CD8-positive, alpha-beta memory T cell (primary cell): ENCODE measurements around the gene TIAL1. TPM values are rescaled to one million over a fixed set of nuclear protein-coding genes. Genes with fewer than 3 reads are reported as not detected.
"Not testable (repeated sequence)": the region's sequence is repeated elsewhere in the genome, so short reads cannot be mapped to it uniquely, and the experiment has no call there.

ENCODE experiments used
- CTCF ChIA-PET: fragments of 350-600 bp; sonication (Branson Sonifier 250); formaldehyde crosslinking; loops from one replicate; lab custom pipeline; 2021; ENCODE audit warnings: antibody characterized with exemption; lab: Charles Lee
- POLR2A ChIA-PET: fragments of 350-600 bp; sonication (Branson Sonifier 250); formaldehyde crosslinking; loops from one replicate; lab custom pipeline; 2021; ENCODE audit warnings: antibody characterized with exemption; lab: Charles Lee
- DNase-seq, 5 donors: peaks; one replicate each; pipeline versions ENCODE4 v3.0.0 to v3.0.0-alpha.2; 2020 to 2022; ENCODE audit warnings: mixed read lengths in 1 of 5
- H3K27ac ChIP-seq: one replicate; pipeline ENCODE4 v1.7.0; 2013; ENCODE audit warnings: low read depth, mild to moderate bottlenecking, low read length, moderate library complexity
- H3K27me3 ChIP-seq: 2 replicates; pipeline ENCODE4 v1.7.0; 2013; ENCODE audit warnings: low read length, mild to moderate bottlenecking; ENCODE audit not compliant: insufficient read depth, poor library complexity, severe bottlenecking
- H3K36me3 ChIP-seq: 2 replicates; pipeline ENCODE4 v1.7.0; 2013; ENCODE audit warnings: mild to moderate bottlenecking, low read length, moderate library complexity; ENCODE audit not compliant: insufficient read depth
- H3K4me1 ChIP-seq: 2 replicates; pipeline ENCODE4 v1.7.0; 2013; ENCODE audit warnings: mild to moderate bottlenecking, low read length, moderate library complexity; ENCODE audit not compliant: insufficient read depth
- H3K4me3 ChIP-seq: 2 replicates; pipeline ENCODE4 v1.7.0; 2013; ENCODE audit warnings: mild to moderate bottlenecking, low read length
- H3K9me3 ChIP-seq: 2 replicates; pipeline ENCODE4 v1.7.0; 2013; ENCODE audit warnings: mild to moderate bottlenecking, low read length
- H3K27ac Mint-ChIP-seq, 8 donors: one replicate each; pipeline ENCODE4 v1.8.0; 2020 to 2021; ENCODE audit warnings: mixed read lengths in 8 of 8, mild to moderate bottlenecking in 6 of 8, inconsistent platforms in 3 of 8, moderate library complexity in 3 of 8
- H3K27me3 Mint-ChIP-seq, 2 donors: one replicate each; pipeline ENCODE4 v1.8.0; 2020 to 2021; ENCODE audit warnings: mixed read lengths in 2 of 2, mild to moderate bottlenecking in 1 of 2, moderate library complexity in 1 of 2
- H3K36me3 Mint-ChIP-seq, 3 donors: one replicate each; pipeline ENCODE4 v1.8.0; 2020 to 2021; ENCODE audit warnings: mixed read lengths in 3 of 3, inconsistent platforms in 1 of 3, mild to moderate bottlenecking in 1 of 3
- H3K4me1 Mint-ChIP-seq, 3 donors: one replicate each; pipeline ENCODE4 v1.8.0; 2020 to 2021; ENCODE audit warnings: mixed read lengths in 3 of 3, inconsistent platforms in 1 of 3, mild to moderate bottlenecking in 1 of 3
- H3K4me3 Mint-ChIP-seq, 7 donors: one replicate each; pipeline ENCODE4 v1.8.0; 2020 to 2021; ENCODE audit warnings: mixed read lengths in 7 of 7, mild to moderate bottlenecking in 6 of 7, moderate library complexity in 4 of 7, inconsistent platforms in 2 of 7
- H3K9me3 Mint-ChIP-seq, 5 donors: one replicate each; pipeline ENCODE4 v1.8.0; 2020 to 2022; ENCODE audit warnings: mixed read lengths in 5 of 5, mild to moderate bottlenecking in 3 of 5, moderate library complexity in 2 of 5, inconsistent platforms in 1 of 5
- polyA plus RNA-seq: library from polyadenylated mRNA; unstranded; fragments of 300-500 nt; fragmentation: Illumina TruSeq; gene quantifications from one replicate; pipeline ENCODE4 v1.2.3, GENCODE V29; 2021
- total RNA-seq, 2 experiments: library from RNA; stranded (reverse); gene quantifications; one replicate each; pipeline ENCODE4 v1.2.3, GENCODE V29; 2021

The TIAL1 gene
- total and polyA plus RNA-seq, 3 experiments from 2014 or later: 15.0 to 207 (median 201) TPM

DNA sequence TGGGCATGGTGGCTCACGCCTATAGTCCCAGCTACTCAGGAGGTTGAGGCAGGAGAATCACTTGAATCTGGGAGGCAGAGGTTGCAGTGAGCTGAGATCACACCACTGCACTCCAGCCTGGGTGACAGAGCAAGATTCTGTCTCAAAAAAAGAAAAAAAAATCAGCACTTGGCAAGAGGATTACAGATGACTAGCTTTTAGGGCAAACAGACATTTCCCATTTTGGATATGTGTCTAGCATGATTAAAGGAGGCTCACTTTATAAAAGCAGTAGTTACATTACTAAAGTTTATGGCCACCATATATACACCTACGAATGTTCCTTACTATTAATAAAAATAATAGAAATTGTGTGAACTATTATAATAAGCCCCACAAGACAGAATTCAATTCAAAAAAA is 40.7 kb downstream of the TIAL1 start:
- DNase-seq, H3K27ac Mint-ChIP-seq, H3K9me3 Mint-ChIP-seq, H3K4me3 ChIP-seq, H3K27me3 ChIP-seq, POLR2A ChIA-PET, H3K36me3 ChIP-seq, H3K27ac ChIP-seq, H3K27me3 Mint-ChIP-seq, H3K4me1 ChIP-seq, H3K4me1 Mint-ChIP-seq, H3K9me3 ChIP-seq, H3K4me3 Mint-ChIP-seq, H3K36me3 Mint-ChIP-seq, CTCF ChIA-PET: not testable (repeated sequence)

- Histone ChIP-seq H3K27me3 (no peaks in the 10 kb centered on the region), H3K9me3 (no peaks in the 10 kb centered on the region), H3K36me3 (no peaks in the 10 kb centered on the region), H3K27ac (no peak overlapping the region), H3K4me3 (no peak overlapping the region), H3K4me1 (no peaks in the 10 kb centered on the region)
- no peaks in the 10 kb centered on the region for H3K36me3 Mint-ChIP-seq
- POLR2A ChIA-PET: no interaction called here
- no peaks in the 10 kb centered on the region for H3K27me3 Mint-ChIP-seq
- no peaks in the 10 kb centered on the region for H3K9me3 Mint-ChIP-seq
- no peak for DNase-seq
- no peak overlapping the region for H3K4me3 Mint-ChIP-seq
- CTCF ChIA-PET: interaction anchor here (1.1 kb wide), 1 partner anchor 18 kb away, joined by 3 read pairs; no protein-coding TSS in a partner anchor
- no peaks in the 10 kb centered on the region for H3K4me1 Mint-ChIP-seq
- H3K27ac Mint-ChIP-seq: no peak overlapping the region
Measured at GRCh38 chr10:119555178-119555784, 41.5 kb downstream of the TIAL1 start.

DNA sequence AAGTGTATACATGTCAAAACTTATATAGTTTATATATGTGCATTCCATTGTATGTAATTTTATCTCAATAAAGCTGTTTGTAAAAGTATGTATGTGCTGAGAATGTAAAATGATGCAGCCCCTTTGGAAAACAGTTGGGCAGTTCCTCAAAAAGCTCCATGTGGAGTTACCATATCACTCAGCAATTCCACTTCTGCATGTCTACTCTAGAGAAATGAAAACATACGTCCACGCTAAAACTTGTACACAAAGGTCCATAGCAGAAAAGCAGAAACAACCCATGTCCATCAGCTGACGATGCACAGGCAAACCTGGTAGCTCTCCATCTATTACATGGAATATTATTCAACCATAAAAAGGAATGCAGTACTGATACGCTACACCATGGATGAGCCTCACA is 45.9 kb downstream of the TIAL1 start:
- Mint-ChIP-seq H3K4me1 (no peaks in the 10 kb centered on the region), H3K4me3 (no peak overlapping the region), H3K27me3 (peaks cover 0 to 16% of the 10 kb centered on the region in 2 donors), H3K36me3 (no peaks in the 10 kb centered on the region), H3K9me3 (no peaks in the 10 kb centered on the region), H3K27ac (no peak overlapping the region)
- no peak overlapping the region for H3K4me3 ChIP-seq
- no peaks in the 10 kb centered on the region for H3K36me3 ChIP-seq
- no peak for DNase-seq
- no peaks in the 10 kb centered on the region for H3K27me3 ChIP-seq
- H3K27ac ChIP-seq: no peak overlapping the region
- no peaks in the 10 kb centered on the region for H3K4me1 ChIP-seq
- CTCF ChIA-PET: interaction anchor here (0.6 kb wide), 1 partner anchor 983 kb away, joined by 3 read pairs; no protein-coding TSS in a partner anchor
- POLR2A ChIA-PET: no interaction called here
- H3K9me3 ChIP-seq: no peaks in the 10 kb centered on the region

DNA sequence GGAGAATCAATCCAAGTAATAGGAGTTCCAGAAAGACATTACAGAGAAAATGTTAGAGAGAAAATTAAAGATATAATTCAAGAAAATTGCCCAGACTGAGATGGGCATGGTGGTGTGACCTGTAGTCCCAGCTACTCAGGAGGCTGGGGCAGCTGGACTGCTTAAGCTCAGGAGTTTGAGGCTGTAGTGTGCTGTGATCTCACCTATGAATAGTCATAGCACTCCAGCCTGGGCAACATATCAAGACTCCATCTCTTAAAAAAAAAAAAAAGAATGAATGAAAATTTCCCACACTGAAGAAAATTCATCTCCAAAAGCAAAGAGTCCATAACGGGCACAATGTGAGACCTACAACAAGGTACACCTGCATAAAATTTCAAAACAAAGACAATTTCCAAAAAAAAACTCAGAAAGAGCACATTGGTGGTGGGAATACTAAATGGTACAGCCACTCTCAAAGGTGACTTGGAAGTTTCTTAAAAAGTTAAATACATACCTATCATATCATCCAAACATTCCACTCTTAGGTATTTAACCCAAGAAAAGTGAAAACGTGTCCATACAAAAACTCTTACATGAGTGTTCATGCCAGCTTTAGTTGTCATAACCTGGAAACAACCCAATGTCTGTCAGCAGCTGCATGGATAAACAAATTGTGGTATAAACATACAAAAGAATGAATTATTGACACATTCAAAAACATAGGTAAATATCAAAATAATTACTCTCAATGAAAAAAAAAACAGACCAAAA is 47.3 kb downstream of the TIAL1 start:
- H3K4me1 Mint-ChIP-seq: peaks cover 0 to 7% (median 0%) of the 10 kb centered on the region in 3 donors
- Histone ChIP-seq H3K27me3 (no peaks in the 10 kb centered on the region), H3K4me1 (no peaks in the 10 kb centered on the region), H3K36me3 (no peaks in the 10 kb centered on the region), H3K9me3 (no peaks in the 10 kb centered on the region), H3K4me3 (no peak overlapping the region), H3K27ac (no peak overlapping the region)
- H3K27me3 Mint-ChIP-seq: peaks cover 0 to 19% of the 10 kb centered on the region in 2 donors
- H3K36me3 Mint-ChIP-seq: no peaks in the 10 kb centered on the region
- DNase-seq: no peak
- no peak overlapping the region for H3K4me3 Mint-ChIP-seq
- no peak overlapping the region for H3K27ac Mint-ChIP-seq
- CTCF ChIA-PET: interaction anchor here (0.7 kb wide), 1 partner anchor 27 kb away, joined by 3 read pairs; no protein-coding TSS in a partner anchor
- POLR2A ChIA-PET: interaction anchor here (0.6 kb wide), 1 partner anchor 24 kb away, joined by 3 read pairs; no protein-coding TSS in a partner anchor
- H3K9me3 Mint-ChIP-seq: no peaks in the 10 kb centered on the region

- Mint-ChIP-seq H3K9me3 (no peaks in the 10 kb centered on the region), H3K27ac (no peak overlapping the region), H3K4me3 (peak overlapping the region in 1 of 7 donors; percentile 57), H3K36me3 (peaks cover 0 to 12% (median 0%) of the 10 kb centered on the region in 3 donors), H3K27me3 (peaks cover 0 to 19% of the 10 kb centered on the region in 2 donors), H3K4me1 (peaks cover 7 to 18% (median 9%) of the 10 kb centered on the region in 3 donors)
- POLR2A ChIA-PET: no interaction called here
- CTCF ChIA-PET: interaction anchor here (0.8 to 4.2 kb wide), 3 partner anchors 46 to 338 kb away, joined by 3 to 36 read pairs (median 3); partner anchors contain the start of gene GRK5
- Histone ChIP-seq H3K27ac (no peak overlapping the region), H3K36me3 (no peaks in the 10 kb centered on the region), H3K4me1 (peaks cover 4% of the 10 kb centered on the region), H3K4me3 (no peak overlapping the region), H3K9me3 (no peaks in the 10 kb centered on the region), H3K27me3 (no peaks in the 10 kb centered on the region)
- DNase-seq: no peak
Measured at GRCh38 chr10:119546009-119546408, 50.8 kb downstream of the TIAL1 start.

- H3K4me1 ChIP-seq: peaks cover 10% of the 10 kb centered on the region
- no peak for DNase-seq
- peak overlapping the region in 3 of 7 donors; percentile 8 to 57 (median 52) for H3K4me3 Mint-ChIP-seq
- CTCF ChIA-PET: interaction anchor here (0.8 to 10.9 kb wide), 5 partner anchors 18 to 338 kb away, joined by 3 to 83 read pairs (median 36); partner anchors contain the start of gene GRK5
- POLR2A ChIA-PET: no interaction called here
- H3K36me3 Mint-ChIP-seq: peaks cover 0 to 12% (median 0%) of the 10 kb centered on the region in 3 donors
- H3K27ac Mint-ChIP-seq: peak overlapping the region in 1 of 8 donors; percentile 76
- peaks cover 0 to 19% of the 10 kb centered on the region in 2 donors for H3K27me3 Mint-ChIP-seq
- H3K4me3 ChIP-seq: no peak overlapping the region
- no peaks in the 10 kb centered on the region for H3K27me3 ChIP-seq
- H3K9me3 ChIP-seq: no peaks in the 10 kb centered on the region
- peaks cover 13 to 25% (median 16%) of the 10 kb centered on the region in 3 donors for H3K4me1 Mint-ChIP-seq
- no peak overlapping the region for H3K27ac ChIP-seq
- H3K36me3 ChIP-seq: no peaks in the 10 kb centered on the region
- H3K9me3 Mint-ChIP-seq: no peaks in the 10 kb centered on the region
Measured at GRCh38 chr10:119545310-119545709, 51.5 kb downstream of the TIAL1 start.

DNA sequence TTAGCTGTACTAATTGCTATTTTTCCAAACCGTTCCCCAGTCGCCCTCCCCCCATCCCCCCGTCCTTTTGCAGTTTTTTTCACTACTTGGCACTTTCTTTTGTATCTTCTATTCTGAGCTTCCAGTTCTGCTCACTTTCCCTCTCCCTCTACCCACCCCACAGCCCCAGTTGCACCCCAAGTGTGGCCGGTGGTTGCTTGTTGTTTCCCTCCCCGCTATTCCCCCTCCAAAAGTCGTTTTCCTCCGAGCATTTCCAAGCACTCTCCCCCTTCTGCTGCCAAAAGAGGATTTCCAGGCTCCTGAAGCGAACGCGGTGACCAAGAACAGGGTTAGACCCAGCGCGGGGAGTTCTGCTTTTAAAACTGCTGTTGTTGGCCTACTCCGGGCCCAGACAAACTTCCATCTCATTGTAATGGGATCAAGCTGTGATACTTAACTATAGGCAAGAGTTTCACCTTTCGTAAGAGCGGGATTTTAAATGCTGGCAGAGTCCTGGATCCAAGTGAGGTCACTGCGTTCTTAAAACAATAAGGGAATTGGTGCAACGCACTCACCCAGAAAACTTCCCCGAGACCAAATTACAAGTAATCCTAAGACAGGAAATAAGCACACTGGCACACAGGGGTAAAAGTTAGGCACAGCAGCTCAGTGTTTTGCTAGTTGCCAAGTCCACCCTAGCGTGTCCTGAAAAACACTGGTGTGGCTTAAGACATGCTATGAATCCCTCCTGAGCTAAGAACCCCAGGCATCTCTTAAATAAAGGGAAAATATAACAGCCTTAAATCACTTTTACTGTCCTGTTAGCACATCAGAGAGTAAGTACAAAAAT is 52.7 kb downstream of the TIAL1 start:
- no peaks in the 10 kb centered on the region for H3K27me3 ChIP-seq
- no peak overlapping the region for H3K4me3 ChIP-seq
- ChIA-PET CTCF (interaction anchor here (0.7 to 10.9 kb wide), 31 partner anchors 10 to 453 kb away, joined by 3 to 83 read pairs (median 6); partner anchors contain the start of genes GRK5 and TIAL1), POLR2A (interaction anchor here (1.0 to 5.1 kb wide), 5 partner anchors 27 to 337 kb away, joined by 6 to 24 read pairs (median 9); partner anchors contain the start of genes GRK5 and INPP5F)
- peaks cover 0 to 12% (median 0%) of the 10 kb centered on the region in 3 donors for H3K36me3 Mint-ChIP-seq
- H3K4me1 Mint-ChIP-seq: peaks cover 22 to 38% (median 28%) of the 10 kb centered on the region in 3 donors
- H3K9me3 Mint-ChIP-seq: no peaks in the 10 kb centered on the region
- peak overlapping the region in 4 of 8 donors; percentile 2 to 87 (median 82) for H3K27ac Mint-ChIP-seq
- H3K36me3 ChIP-seq: no peaks in the 10 kb centered on the region
- H3K9me3 ChIP-seq: no peaks in the 10 kb centered on the region
- H3K27ac ChIP-seq: no peak overlapping the region
- H3K4me3 Mint-ChIP-seq: peak overlapping the region; percentile 45 to 97 (median 89)
- H3K27me3 Mint-ChIP-seq: peaks cover 0 to 17% of the 10 kb centered on the region in 2 donors
- no peak for DNase-seq
- H3K4me1 ChIP-seq: peaks cover 23% of the 10 kb centered on the region
